K562 (cell line): ENCODE measurements around the gene IL1RL1. TPM values are rescaled to one million over a fixed set of nuclear protein-coding genes. Genes with fewer than 3 reads are reported as not detected.

ENCODE experiments used
- ATAC-seq: fragments of 200-7000 bp; cut with Tn5 transposase; 3 replicates; pipeline ENCODE4 v1.9.1; 2020; ENCODE audit warnings: moderate library complexity
- BruUV-seq: library from RNA; stranded (reverse); fragments of 400-500 nt; replicated peaks from 2 replicates; lab custom pipeline; 2021; lab: Mats Ljungman, UMichigan
- CTCF ChIA-PET: fragments of 300-600 bp; formaldehyde crosslinking; extraction: SDS; loops from one replicate; lab custom pipeline; 2021; ENCODE audit warnings: low intra/inter-chr PET ratio; lab: Yijun Ruan, JAX
- POLR2A ChIA-PET: fragments of 300-600, 350-650 bp; sonication (Branson Sonifier 250); formaldehyde crosslinking; extraction: SDS; loops from one replicate; lab custom pipeline; 2021; ENCODE audit warnings: antibody characterized with exemption, inconsistent platforms; lab: Yijun Ruan, JAX
- DNase-seq, 4 experiments: peaks; one replicate each; pipeline versions ENCODE4 v3.0.0 to v3.0.0-alpha.2; 2011 to 2018; ENCODE audit warnings: low spot score in 3 of 4, mixed read lengths in 3 of 4; ENCODE audit errors: extremely low read depth in 1 of 4
- FAIRE-seq: peaks from 2 replicates; lab custom pipeline; 2011; peaks lifted over from hg19 to GRCh38; lab: Jason Lieb, UNC
- H2AFZ ChIP-seq: 2 replicates; pipeline ENCODE4 v1.6.0; 2011; ENCODE audit warnings: low read depth, low read length, control low read depth, inconsistent platforms
- H3K27ac ChIP-seq: fragments of 200-600 bp; 3 replicates; pipeline ENCODE4 v1.8.0; 2011; ENCODE audit warnings: low read depth, mild to moderate bottlenecking, control low read depth, inconsistent platforms, low read length, moderate library complexity, mixed read lengths; ENCODE audit errors: extremely low read depth
- H3K27me3 ChIP-seq, 2 experiments: fragments of 300-600 bp in 1 of 2; 2 replicates in 1 of 2; 3 replicates in 1 of 2; pipeline versions ENCODE4 v1.6.0 to v1.8.0; 2011; ENCODE audit warnings: inconsistent platforms in 2 of 2, low read length in 2 of 2, mild to moderate bottlenecking in 1 of 2, mixed read lengths in 1 of 2, moderate library complexity in 1 of 2; ENCODE audit not compliant: control insufficient read depth in 2 of 2, insufficient read depth in 2 of 2
- H3K36me3 ChIP-seq: fragments of 300-600 bp; 3 replicates; pipeline ENCODE4 v1.8.0; 2011; ENCODE audit warnings: mild to moderate bottlenecking, low read length, inconsistent platforms; ENCODE audit not compliant: control insufficient read depth, insufficient read depth
- H3K4me1 ChIP-seq, 2 experiments: fragments of 200-600 bp in 1 of 2; replicated peaks in 1 of 2; 2 replicates in 1 of 2; 3 replicates in 1 of 2; pipeline versions ENCODE4 v1.5.1 to v1.8.0; 2011; ENCODE audit warnings: inconsistent platforms in 2 of 2, low read length in 2 of 2, mild to moderate bottlenecking in 1 of 2, mixed read lengths in 1 of 2, moderate library complexity in 1 of 2; ENCODE audit not compliant: control insufficient read depth in 2 of 2, insufficient read depth in 2 of 2
- H3K4me2 ChIP-seq: 2 replicates; pipeline ENCODE4 v1.6.1; 2011; ENCODE audit warnings: low read length, control low read depth, inconsistent platforms, mixed read lengths; ENCODE audit not compliant: insufficient read depth
- H3K4me3 ChIP-seq: fragments of 200-600 bp; sonication (generic), shearing (Covaris generic); 2 replicates; pipeline ENCODE4 v1.5.1; 2016; ENCODE audit warnings: control low read depth, inconsistent platforms
- H3K79me2 ChIP-seq: fragments of 200-600 bp; 3 replicates; pipeline ENCODE4 v1.8.0; 2011; ENCODE audit warnings: low read length, inconsistent platforms; ENCODE audit not compliant: control insufficient read depth, insufficient read depth
- H3K9ac ChIP-seq, 2 experiments: 2 replicates each; pipeline versions ENCODE4 v1.6.0 to v1.6.1; 2011; ENCODE audit warnings: low read depth in 2 of 2, low read length in 2 of 2, control low read depth in 1 of 2, inconsistent platforms in 1 of 2, mild to moderate bottlenecking in 1 of 2, mixed read lengths in 1 of 2; ENCODE audit not compliant: insufficient read depth in 1 of 2
- H3K9me1 ChIP-seq: one replicate; pipeline ENCODE4 v1.6.0; 2011; ENCODE audit warnings: inconsistent platforms, mild to moderate bottlenecking, low read length, moderate library complexity; ENCODE audit not compliant: control insufficient read depth, insufficient read depth
- H3K9me3 ChIP-seq: replicated peaks from 2 replicates; pipeline ENCODE4 v1.5.1; 2011; ENCODE audit warnings: low read depth, low read length, inconsistent platforms; ENCODE audit not compliant: control insufficient read depth, insufficient read depth
- H4K20me1 ChIP-seq: replicated peaks from 2 replicates; pipeline ENCODE4 v1.6.1; 2011; ENCODE audit warnings: low read length, inconsistent platforms, mixed read lengths; ENCODE audit not compliant: control insufficient read depth, insufficient read depth
- ATF7 ChIP-seq: fragments of 450-650 bp; IDR thresholded peaks from 2 replicates; pipeline ENCODE4 v1.7.1; 2014; ENCODE audit warnings: mild to moderate bottlenecking, moderate library complexity
- CHD2 ChIP-seq: IDR thresholded peaks from 2 replicates; pipeline ENCODE4 v1.6.1; 2011; ENCODE audit warnings: low read depth, low read length
- CTCFL ChIP-seq: IDR thresholded peaks from 2 replicates; pipeline ENCODE4 v1.6.1; 2011; ENCODE audit warnings: borderline replicate concordance, low read depth, mild to moderate bottlenecking, moderate library complexity, low read length; ENCODE audit not compliant: insufficient read depth, poor library complexity, severe bottlenecking
- KAT7 ChIP-seq: sonication (generic); formaldehyde crosslinking; IDR thresholded peaks from 2 replicates; pipeline ENCODE4 v1.8.0; 2022; ENCODE audit warnings: missing genetic modification reagents, mild to moderate bottlenecking, borderline replicate concordance
- PATZ1 ChIP-seq: fragments of 250-450 bp; sonication (Bioruptor Pico); IDR thresholded peaks from 2 replicates; pipeline ENCODE4 v1.5.0; 2020; ENCODE audit warnings: mild to moderate bottlenecking, borderline replicate concordance
- SRF ChIP-seq, 2 experiments: fragments of 250-450, 450-650 bp in 1 of 2; sonication (Bioruptor Pico) in 1 of 2; sonication (generic) in 1 of 2; formaldehyde crosslinking; IDR thresholded peaks; 2 replicates each; pipeline versions ENCODE4 v1.5.0 to v1.5.1; 2020 to 2022; ENCODE audit warnings: mild to moderate bottlenecking in 1 of 2, missing genetic modification reagents in 1 of 2
- TAF7 ChIP-seq: fragments of 450-650 bp; IDR thresholded peaks from 2 replicates; pipeline ENCODE4 v1.6.1; 2016; ENCODE audit warnings: missing genetic modification characterization, missing compliant biosample characterization
- WGBS: fragments of 100-300 bp; shearing (Covaris generic); methylation state at CpG from one replicate; pipeline ENCODE4 v1.1.6; 2016; ENCODE audit warnings: low coverage, mixed read lengths; ENCODE audit not compliant: insufficient coverage; ENCODE audit errors: missing lambda C conversion rate; 5-methylcytosine and 5-hydroxymethylcytosine counted together
- in situ Hi-C: fragments of 300-500 bp; cut with MboI; formaldehyde crosslinking; loops from 4 replicates; pipeline ENCODE4 v1.15.0; 2018; ENCODE audit warnings: inconsistent platforms, mixed read lengths
- intact Hi-C: fragments of 100-400 bp; cut with micrococcal nuclease; formaldehyde crosslinking; loops from 2 replicates; pipeline ENCODE4 v1.14.2; 2022
- polyA plus RNA-seq, 8 experiments: library from polyadenylated mRNA; depleted of rRNA in 4 of 8; stranded (reverse) in 5 of 8; unstranded in 3 of 8; fragments of >200 nt; fragmentation: Nextera tagmentation in 2 of 8; fragmentation: Illumina TruSeq in 1 of 8; extraction: Ambion mirVana in 2 of 8; extraction: Trizol in 1 of 8; gene quantifications; 2 replicates each; pipeline versions ENCODE4 v1.2.1 to v1.2.3, GENCODE V29; 2011 to 2014; ENCODE audit warnings: inconsistent platforms in 1 of 8, missing spikeins in 1 of 8
- total RNA-seq, 7 experiments: library from RNA; depleted of rRNA in 6 of 7; stranded (reverse); fragments of >200 nt in 6 of 7; fragmentation: Illumina TruSeq in 2 of 7; extraction: Trizol in 2 of 7; gene quantifications; 2 replicates each; pipeline versions ENCODE4 v1.2.1 to v1.2.3, GENCODE V29; 2011 to 2021; ENCODE audit warnings: low replicate concordance in 1 of 7

IL1RL1 gene
- total and polyA plus RNA-seq, 9 of the 15 experiments (the other 6 are each of a cell fraction or from before 2014, with no cell fraction given): 0.06 to 3.3 (median 0.59) TPM

- TF ChIP-seq PATZ1 (CRISPR knock-in tag) (no peak), TAF7 (tag) (no peak)
Measured at GRCh38 chr2:102313471-102313870, 2.1 kb downstream of the IL1RL1 start (continued).

- ATAC-seq (no peak), FAIRE-seq (no peak), DNase-seq (no peak)
- no peak overlapping the region for H2AFZ ChIP-seq
- no peak overlapping the region for H3K4me2 ChIP-seq
- ChIA-PET CTCF (no interaction called here), POLR2A (no interaction called here)
- no peak overlapping the region for H3K27ac ChIP-seq
- no peaks in the 10 kb centered on the region for H3K36me3 ChIP-seq
- WGBS: 12% methylated on average over 3 of the region's 3 CpGs
- H3K27me3 ChIP-seq: peaks cover 0 to 8% of the 10 kb centered on the region in 2 experiments; a peak in 1 of 5 replicates
- no peaks in the 10 kb centered on the region for H3K79me2 ChIP-seq
- no peaks in the 10 kb centered on the region for H4K20me1 ChIP-seq
- H3K9me3 ChIP-seq: no peaks in the 10 kb centered on the region
- H3K4me1 ChIP-seq: peaks cover 0 to 8% of the 10 kb centered on the region in 2 experiments; a peak in 3 of 5 replicates
- no TSS peak for BruUV-seq
- no peaks in the 10 kb centered on the region for H3K9me1 ChIP-seq
- H3K4me3 ChIP-seq: no peak overlapping the region
- intact Hi-C loops (no loop called here), in situ Hi-C loops (no loop called here)
- no peak for TF ChIP-seq ATF7
- TF ChIP-seq SRF (CRISPR knock-in tag; IDR thresholded peaks at IDR 0.05): no peak
- no peak for TF ChIP-seq CHD2
- TF ChIP-seq KAT7: no peak
- no peak for TF ChIP-seq CTCFL
- no peak overlapping the region for H3K9ac ChIP-seq
Measured at GRCh38 chr2:102313950-102314349, 2.6 kb downstream of the IL1RL1 start.
